CD4-positive, alpha-beta T cell treated with Interleukin-4 for 1 hour (primary cell): ENCODE measurements around the gene NCEH1.
A peak's percentile ranks its signal among the peaks of the same experiment; 100 is the strongest.
"Not testable (repeated sequence)": the region's sequence is repeated elsewhere in the genome, so short reads cannot be mapped to it uniquely, and the experiment has no call there.

Experiments
- DNase-seq, 2 donors: peaks; one replicate each; pipeline ENCODE4 v3.0.0-alpha.2; 2020 to 2022

The NCEH1 gene

DNA sequence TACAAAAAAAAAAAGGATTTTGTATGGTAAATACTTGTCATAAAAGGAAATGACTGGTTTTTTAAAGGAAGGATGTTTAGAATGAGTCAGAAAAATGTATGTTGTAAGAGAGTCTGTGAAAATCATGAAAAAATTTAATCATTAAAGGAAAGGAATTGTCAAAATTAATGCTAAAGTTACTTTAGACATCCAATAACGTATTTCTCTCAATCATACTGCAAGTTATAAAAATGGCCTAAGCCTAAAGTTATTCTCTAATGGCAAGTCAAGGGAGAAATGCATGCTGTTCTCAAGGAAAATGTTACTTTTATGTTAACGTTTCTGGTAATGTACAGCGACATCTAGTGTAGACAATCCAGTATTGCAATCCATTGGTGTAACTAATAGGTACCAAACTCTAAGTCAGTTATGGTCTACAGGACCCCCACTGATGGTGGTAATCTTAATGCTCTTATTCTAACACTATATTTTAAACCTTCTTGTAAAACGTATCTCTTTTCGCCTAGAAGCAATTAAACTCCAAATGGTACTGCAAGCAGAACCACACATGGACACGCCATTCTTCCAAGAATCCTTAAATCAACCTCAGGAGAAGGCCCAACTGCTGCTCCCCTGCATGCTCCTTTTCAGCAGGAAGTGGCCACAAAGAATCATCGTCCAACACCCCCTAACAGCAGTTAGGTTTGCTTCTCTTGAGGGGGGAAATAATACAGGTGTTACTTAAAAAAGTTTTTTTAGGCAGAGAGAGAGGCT, 35.2 kb downstream of the NCEH1 start:
- peak in 1 of 2 donors; percentile 64 for DNase-seq

DNA sequence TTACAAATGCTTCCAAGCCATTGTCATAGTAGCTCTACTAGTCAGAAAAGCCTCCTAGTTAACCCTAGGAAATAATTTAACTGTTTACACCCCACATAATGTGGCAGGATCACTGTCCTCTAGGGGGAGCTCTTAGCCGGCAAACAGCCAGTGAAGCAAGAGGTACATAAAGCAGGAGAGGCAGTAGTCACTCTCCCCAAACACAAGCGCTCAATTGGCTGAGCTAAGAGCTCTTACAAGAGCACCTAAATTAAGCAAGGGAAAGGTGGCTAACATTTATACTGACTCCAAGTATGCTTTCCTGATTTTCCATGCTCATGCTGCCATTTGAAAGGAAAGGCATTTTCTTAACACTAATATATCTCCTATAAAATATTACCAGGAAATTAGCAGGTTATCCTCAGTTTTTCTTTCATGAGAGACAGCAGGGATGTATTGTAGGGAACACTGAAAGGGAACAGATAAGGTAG, 37.6 kb downstream of the NCEH1 start:
- DNase-seq = peak; percentile 66 to 67

- DNase-seq = no peak
Observed at GRCh38 chr3:172669021-172669420, 41.8 kb downstream of the NCEH1 start.

DNA sequence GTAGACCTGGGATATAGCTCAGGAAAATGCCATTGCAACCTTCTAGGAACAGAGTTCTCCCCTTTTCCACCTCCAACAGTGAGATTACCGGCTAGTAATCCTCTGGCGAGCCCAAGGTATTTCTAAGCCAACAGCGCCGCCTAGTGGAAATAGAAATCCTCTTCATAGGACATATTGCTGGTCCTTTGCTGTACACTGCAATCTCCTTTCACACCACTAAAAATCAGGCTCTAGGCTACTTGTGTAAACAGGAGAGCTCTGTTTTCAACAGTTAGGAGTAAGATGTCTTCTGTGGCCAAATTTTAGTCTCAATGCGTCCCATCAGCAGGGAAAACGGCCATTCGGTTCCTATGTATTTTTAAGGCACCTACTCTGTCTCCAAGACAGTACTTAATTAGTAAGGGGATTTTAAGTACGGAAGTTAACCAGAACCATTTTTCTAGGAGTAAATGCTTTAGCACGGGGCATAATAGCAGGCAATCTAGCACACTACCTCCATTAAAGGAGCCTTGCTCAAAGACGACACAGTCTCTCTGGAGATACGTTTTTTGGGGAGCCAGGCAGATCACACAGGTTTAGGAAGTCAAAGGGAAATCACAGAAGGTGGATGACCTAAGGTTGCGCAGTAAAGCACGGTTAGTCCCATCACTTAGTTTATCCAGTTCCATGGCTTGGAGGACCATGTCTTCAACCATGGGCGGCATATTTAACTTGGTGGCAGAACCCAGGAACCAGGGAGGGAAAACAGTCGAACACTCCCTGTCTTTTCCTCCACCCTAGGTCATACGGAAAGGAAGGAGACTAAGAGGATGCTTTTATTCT, 43.8 kb downstream of the NCEH1 start:
- peak; percentile 71 to 83 for DNase-seq

GRCh38 chr3:172666181-172666872, 44.5 kb downstream of the NCEH1 start:
- no peak for DNase-seq

GRCh38 chr3:172665510-172665909, 45.4 kb downstream of the NCEH1 start:
- DNase-seq = peak in 1 of 2 donors; percentile 14

- not testable (repeated sequence) for DNase-seq
Observed at GRCh38 chr3:172660421-172660820, 50.4 kb downstream of the NCEH1 start.

- DNase-seq = no peak
Observed at GRCh38 chr3:172659246-172660002, 51.4 kb downstream of the NCEH1 start.

GRCh38 chr3:172658344-172659245, 52.3 kb downstream of the NCEH1 start:
- no peak for DNase-seq

DNA sequence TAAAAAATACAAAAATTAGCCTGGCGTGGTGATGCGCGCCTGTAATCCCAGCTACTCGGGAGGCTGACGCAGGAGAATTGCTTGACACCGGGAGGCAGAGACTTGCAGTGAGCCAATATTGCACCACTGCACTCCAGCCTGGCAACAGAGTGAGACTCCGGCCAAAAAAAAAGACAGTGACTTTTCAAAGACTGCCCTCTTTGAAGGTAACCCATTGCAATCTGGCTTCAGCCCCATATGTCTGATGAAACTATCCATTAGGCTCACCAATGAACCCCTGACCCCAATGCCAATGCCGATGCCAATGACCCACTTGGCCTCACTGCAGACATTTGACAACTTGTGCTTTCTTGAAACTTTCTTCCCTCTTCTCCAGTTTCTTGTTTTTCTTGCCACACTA, 54.3 kb downstream of the NCEH1 start:
- DNase-seq = no peak

- DNase-seq = no peak
Observed at GRCh38 chr3:172655388-172655787, 55.5 kb downstream of the NCEH1 start.

DNA sequence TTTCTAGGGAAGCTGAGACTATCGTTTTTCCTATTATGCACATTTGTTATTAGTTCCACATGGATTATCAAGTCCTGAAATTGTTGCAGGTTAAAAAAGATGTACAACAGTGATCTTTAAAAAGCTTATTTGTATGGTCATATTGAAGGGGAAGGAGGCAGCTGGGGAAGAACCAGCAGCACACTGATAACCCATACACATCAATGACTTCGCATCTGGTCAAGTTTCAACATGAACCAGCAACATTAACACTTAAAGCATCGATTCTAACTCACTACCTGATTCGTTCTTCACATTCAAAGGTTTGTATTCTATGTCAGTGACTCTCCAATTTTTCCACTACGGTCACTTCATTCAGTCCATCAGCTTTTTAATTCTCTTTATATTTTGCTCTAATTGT, 56.4 kb downstream of the NCEH1 start:
- no peak for DNase-seq

GRCh38 chr3:172653004-172653572, 57.8 kb downstream of the NCEH1 start:
- no peak for DNase-seq

DNA sequence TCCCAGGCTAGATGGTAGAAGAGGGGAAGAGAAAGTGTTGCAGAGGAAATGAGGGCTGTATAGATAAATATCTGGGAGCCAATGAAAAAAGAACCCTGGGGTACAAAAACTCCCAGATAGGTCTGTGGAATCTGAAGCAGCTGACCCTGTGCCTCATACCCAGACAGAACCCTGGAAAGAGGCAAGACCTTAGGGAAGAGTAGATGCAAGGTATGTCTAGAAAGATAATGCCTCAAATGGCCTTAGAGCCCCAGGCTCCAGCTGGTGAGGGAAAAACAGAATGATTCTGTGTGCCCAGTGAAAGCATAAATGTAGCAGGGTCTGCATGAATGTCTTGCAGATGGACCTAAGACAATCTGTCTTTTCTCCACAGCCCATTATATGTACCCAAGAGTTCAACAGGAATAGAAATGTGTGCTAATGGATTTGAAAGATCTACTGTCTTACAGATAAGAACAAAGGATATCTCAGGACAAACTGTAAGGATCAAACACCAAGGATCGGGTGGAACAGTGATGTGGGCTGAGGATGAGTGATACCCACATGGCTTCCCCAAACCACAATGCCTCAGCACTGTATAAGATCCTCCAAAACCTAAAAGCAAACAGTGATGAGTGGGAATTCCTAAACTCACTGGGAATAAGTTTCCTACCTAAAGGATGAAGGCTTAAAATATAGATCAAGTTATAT, 58.8 kb downstream of the NCEH1 start:
- no peak for DNase-seq

DNA sequence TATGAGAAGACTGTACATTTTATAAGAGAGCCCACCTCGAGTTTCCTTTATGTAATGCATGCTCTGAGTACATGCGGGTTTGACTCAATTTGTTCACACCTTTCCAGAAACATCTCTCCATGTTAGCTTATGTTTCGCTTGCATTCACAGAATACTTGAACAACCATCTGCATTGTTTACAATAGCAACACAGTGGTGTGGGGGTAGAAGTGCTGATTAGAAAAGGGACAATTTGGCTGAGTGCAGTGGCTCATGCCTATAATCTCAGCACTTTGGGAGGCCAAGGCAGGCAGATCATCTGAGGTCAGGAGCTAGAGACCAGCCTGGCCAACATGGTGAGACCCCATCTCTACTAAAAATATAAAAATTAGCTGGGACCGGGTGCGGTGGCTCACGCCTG, 60.9 kb downstream of the NCEH1 start:
- no peak for DNase-seq

- DNase-seq = no peak
Observed at GRCh38 chr3:172648747-172649146, 62.1 kb downstream of the NCEH1 start.

GRCh38 chr3:172647823-172648222, 63.0 kb downstream of the NCEH1 start:
- no peak for DNase-seq

GRCh38 chr3:172647080-172647479, 63.8 kb downstream of the NCEH1 start:
- no peak for DNase-seq

DNA sequence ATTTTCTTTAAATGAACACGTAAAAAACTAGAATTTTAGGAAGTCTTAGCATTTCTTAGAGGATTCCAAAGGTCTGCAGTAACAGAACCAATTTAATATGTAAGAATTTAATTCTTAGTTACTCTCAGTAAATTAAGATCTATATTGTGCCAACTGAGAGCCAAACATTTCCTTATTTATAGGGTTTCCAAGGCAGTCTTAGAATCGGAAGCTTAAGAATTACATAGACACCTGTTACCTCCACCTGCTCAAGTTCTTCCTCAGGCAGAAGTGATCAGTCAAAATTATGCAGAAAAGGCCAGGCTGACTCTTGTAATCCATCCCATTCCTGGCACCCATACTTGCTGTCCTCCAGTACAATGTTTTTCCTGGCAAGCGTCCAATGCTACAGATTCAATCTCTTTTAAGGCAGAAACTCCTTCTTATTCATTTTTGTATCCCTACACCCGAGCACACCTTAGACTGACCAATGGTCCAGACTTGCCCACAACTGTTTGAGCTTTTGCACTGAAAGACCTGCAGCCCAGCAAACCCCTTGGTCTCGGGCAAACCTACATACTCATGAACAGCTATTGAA, 64.3 kb downstream of the NCEH1 start:
- DNase-seq = no peak

DNA sequence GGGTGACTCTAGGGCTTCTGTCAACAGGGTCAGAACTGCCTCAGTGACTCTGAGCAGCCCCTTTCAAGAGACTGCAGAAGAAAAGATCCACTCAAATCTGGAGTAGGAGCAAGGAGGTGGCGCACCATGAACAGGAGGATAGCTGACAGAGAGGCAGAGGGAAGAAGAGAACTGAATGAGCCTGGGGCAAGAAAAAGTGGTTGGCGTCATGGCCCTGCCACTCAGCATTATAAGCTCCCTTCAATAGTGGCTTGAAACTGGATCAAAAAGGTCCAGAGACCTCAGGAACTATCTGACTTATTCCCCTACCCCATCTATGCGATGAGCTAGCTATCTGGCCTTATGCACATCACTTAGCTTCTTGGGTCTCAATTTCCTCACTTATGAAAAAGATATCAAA, 66.6 kb downstream of the NCEH1 start:
- no peak for DNase-seq
